T-helper 1 cell treated with Interleukin-12 subunit alpha and Interleukin-12 subunit beta and Interleukin-4 antibody, amounts not matched to agents 30 μg/mL and 1 μg/mL, for 36 hours (primary cell): ENCODE results near the gene CASP6.
A peak's percentile ranks its signal among the peaks of the same experiment; 100 is the strongest.

Experiments used
- H3K27ac Mint-ChIP-seq: one replicate; pipeline ENCODE4 v1.8.0; 2021; ENCODE audit warnings: mild to moderate bottlenecking, mixed read lengths
- H3K27me3 Mint-ChIP-seq: one replicate; pipeline ENCODE4 v1.8.0; 2021; ENCODE audit warnings: low read depth, mixed read lengths
- H3K36me3 Mint-ChIP-seq: one replicate; pipeline ENCODE4 v1.8.0; 2021; ENCODE audit warnings: low read depth, mixed read lengths
- H3K4me1 Mint-ChIP-seq: one replicate; pipeline ENCODE4 v1.8.0; 2021; ENCODE audit warnings: low read depth, mixed read lengths
- H3K4me3 Mint-ChIP-seq: one replicate; pipeline ENCODE4 v1.8.0; 2021; ENCODE audit warnings: mild to moderate bottlenecking, moderate library complexity, mixed read lengths
- H3K9me3 Mint-ChIP-seq: one replicate; pipeline ENCODE4 v1.8.0; 2021; ENCODE audit warnings: mixed read lengths

CASP6 gene

DNA sequence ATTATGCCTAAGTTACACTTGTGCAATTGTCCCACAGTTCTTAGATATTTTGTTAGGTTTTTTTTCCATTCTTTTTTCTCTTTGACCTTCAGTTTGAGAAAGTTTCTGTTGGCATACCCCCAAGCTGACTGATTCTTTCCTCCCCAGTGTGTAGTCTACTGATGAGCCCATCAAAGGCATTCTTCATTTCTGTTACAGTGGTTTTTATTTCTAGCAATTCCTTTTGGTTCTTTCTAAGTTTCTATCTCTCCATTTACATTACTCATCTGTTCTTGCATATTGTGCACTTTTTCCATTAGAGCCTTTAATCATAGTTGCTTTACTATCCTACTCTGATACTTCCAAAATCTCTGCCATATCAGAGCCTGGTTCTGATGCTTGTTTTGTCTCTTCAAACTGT lies 31.9 kb downstream of the CASP6 start:
- no peaks in the 10 kb centered on the region for H3K27me3 Mint-ChIP-seq
- peaks cover 4% of the 10 kb centered on the region for H3K4me1 Mint-ChIP-seq
- no peak overlapping the region for H3K4me3 Mint-ChIP-seq
- no peak overlapping the region for H3K27ac Mint-ChIP-seq
- peaks cover 52% of the 10 kb centered on the region for H3K36me3 Mint-ChIP-seq
- H3K9me3 Mint-ChIP-seq: peaks cover 16% of the 10 kb centered on the region

DNA sequence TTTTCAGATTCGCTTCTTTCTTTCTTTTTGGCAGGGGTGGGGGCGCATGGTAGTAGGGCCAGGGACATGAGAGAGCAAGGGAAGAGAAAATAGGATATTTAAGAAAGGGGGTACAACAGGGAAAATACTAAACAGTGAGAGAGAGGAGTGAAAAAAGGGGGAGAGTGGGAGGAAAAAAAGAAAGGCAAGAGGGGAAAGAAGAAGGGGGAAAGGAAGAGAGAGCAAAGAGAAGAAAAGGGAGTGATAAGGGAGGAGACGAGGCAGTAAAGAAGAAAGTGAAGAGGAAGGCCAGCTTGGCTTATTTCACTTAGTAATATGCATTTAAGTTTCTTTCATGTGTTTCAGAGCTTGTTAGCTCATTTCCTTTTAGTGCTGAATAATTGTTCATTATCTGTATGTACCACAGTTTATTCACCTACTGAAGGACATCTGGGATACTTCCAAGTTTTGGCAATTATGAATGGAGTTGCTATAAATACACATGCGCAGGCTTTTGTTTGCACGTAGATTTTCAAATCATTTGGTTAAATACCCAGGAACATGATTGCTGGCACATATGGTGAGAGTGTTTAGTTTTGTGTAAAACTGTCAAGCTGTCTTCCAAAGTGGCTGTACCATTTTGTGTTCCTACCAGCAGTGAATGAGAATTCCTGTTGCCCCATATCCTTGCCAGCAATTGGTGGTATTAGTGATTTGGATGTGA lies 37.3 kb downstream of the CASP6 start:
- H3K27me3 Mint-ChIP-seq: no peaks in the 10 kb centered on the region
- H3K4me3 Mint-ChIP-seq: no peak overlapping the region
- H3K27ac Mint-ChIP-seq: no peak overlapping the region
- peaks cover 11% of the 10 kb centered on the region for H3K4me1 Mint-ChIP-seq
- H3K9me3 Mint-ChIP-seq: peaks cover under 1% of the 10 kb centered on the region
- peaks cover 35% of the 10 kb centered on the region for H3K36me3 Mint-ChIP-seq

DNA sequence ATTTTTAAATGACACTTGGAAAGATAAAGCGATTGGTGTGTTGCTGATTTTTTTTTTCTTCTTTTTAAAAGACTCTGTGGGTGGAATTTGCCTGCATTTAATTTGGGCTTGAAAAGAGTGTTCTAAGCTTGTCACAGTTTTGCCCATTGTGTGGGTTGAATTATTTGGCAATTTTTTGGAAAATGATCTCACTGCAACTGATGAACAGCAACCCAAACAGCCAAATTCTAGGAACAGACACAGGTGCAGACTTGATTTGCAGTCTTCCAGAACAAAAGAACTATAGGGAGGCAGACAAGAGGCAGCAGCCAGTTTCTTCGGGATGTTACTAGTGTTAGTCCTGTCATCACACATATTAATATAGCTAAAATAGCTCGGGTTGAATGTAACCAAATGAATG lies 40.5 kb downstream of the CASP6 start:
- H3K4me3 Mint-ChIP-seq: no peak overlapping the region

DNA sequence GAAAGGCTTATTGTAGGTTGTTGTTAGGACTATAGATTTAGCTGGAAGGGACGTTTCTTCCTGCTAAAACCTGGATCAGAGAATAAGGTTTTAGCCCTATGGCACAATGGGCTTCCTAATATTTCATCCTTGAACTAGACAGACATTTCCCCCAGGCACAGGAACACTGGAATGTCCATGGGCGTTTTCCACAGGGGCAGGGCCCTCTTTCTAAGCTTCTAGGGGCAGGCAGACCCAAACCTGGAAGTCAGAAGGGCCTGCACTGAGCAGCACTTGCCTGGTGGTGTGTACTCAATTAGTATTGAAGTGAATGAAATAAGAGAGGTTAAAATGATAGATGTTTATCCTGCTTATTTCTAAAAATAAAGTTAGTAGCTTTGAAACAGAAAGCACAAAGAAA lies 41.1 kb downstream of the CASP6 start:
- Mint-ChIP-seq H3K27ac (no peak overlapping the region), H3K36me3 (peaks cover 14% of the 10 kb centered on the region), H3K9me3 (no peaks in the 10 kb centered on the region), H3K4me3 (no peak overlapping the region), H3K27me3 (no peaks in the 10 kb centered on the region), H3K4me1 (peaks cover 11% of the 10 kb centered on the region)

More for the DNA sequence above, 40.5 kb downstream of the CASP6 start:
- Mint-ChIP-seq H3K27me3 (no peaks in the 10 kb centered on the region), H3K36me3 (peaks cover 16% of the 10 kb centered on the region), H3K4me1 (peaks cover 11% of the 10 kb centered on the region), H3K9me3 (no peaks in the 10 kb centered on the region), H3K27ac (no peak overlapping the region)

DNA sequence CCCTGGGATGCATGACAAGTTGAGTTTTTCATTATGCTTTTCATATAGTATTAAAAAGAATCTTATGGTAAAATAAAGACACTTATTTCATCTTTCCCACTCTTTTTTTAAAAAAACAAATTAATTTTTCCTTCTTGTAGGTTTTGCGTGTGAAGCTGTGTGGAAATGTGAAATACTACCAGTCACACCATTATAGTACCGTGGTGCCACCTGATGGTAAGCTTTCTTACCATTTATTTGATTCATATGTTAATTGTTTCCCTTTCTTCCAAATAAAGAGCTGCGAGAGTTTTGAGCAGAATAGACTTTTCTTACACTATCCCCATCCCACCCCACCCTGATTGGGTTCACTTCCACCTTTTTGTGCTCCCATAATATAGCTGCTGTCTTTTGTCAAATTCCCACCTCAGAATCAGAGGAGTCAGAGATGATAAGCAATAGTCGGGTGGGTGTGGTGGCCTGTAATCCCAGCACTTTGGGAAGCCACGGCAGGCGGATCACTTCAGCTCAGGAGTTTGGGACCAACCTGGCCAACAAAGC lies 44.3 kb downstream of the CASP6 start:
- H3K36me3 Mint-ChIP-seq: peaks cover 7% of the 10 kb centered on the region
- H3K27ac Mint-ChIP-seq: no peak overlapping the region
- H3K4me3 Mint-ChIP-seq: no peak overlapping the region
- H3K9me3 Mint-ChIP-seq: no peaks in the 10 kb centered on the region
- H3K27me3 Mint-ChIP-seq: no peaks in the 10 kb centered on the region
- peaks cover 10% of the 10 kb centered on the region for H3K4me1 Mint-ChIP-seq

DNA sequence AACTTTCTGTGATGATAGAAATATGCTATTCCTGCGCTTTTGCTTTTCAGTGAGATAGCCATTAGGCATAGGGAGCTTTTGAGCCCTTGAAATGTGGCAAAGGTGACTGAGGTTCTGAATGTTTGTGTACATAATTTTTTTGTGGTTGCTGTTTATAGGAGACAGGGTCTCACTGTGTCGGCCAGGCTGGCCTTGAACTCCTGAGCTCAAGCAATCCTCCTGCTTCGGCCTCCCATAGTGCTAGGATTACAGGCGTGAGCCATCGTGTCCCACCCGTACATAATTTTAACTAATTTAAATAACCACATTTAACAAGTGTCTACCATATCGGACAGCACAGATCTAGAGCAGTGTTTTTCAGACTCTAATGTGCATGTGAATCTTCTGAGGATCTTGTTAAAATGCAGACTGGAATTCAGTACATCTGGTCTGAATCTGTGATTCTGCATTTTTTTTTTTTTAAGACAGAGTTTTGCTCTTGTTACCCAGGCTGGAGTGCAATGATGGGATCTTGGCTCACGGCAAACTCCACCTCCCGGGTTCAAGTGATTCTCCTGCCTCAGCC lies 45.3 kb downstream of the CASP6 start:
- Mint-ChIP-seq H3K36me3 (peaks cover 3% of the 10 kb centered on the region), H3K4me3 (no peak overlapping the region), H3K27ac (no peak overlapping the region), H3K9me3 (no peaks in the 10 kb centered on the region), H3K4me1 (peaks cover 8% of the 10 kb centered on the region), H3K27me3 (no peaks in the 10 kb centered on the region)

DNA sequence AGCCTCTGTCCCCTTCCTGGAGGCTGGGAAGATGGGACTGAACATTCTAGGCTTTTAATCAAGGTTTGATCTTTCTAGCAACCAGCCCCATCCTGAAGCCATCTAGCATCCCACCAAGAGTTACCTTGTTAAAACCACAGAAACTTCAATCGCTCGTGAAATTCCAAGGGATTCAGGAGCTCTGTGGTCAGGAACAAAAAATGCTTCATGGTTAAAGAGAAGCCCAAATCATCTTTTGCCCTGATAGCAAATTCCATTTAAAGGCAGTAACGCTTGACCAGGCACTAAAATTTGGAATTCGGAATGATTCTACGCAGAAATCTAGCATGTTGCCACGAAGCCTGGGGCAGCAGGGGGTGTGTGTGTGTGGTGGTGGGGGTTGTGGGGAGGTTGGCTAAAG lies 47.8 kb downstream of the CASP6 start:
- no peaks in the 10 kb centered on the region for H3K9me3 Mint-ChIP-seq
- H3K27me3 Mint-ChIP-seq: no peaks in the 10 kb centered on the region
- no peak overlapping the region for H3K27ac Mint-ChIP-seq
- no peak overlapping the region for H3K4me3 Mint-ChIP-seq
- H3K36me3 Mint-ChIP-seq: peaks cover 10% of the 10 kb centered on the region
- peaks cover 19% of the 10 kb centered on the region for H3K4me1 Mint-ChIP-seq

DNA sequence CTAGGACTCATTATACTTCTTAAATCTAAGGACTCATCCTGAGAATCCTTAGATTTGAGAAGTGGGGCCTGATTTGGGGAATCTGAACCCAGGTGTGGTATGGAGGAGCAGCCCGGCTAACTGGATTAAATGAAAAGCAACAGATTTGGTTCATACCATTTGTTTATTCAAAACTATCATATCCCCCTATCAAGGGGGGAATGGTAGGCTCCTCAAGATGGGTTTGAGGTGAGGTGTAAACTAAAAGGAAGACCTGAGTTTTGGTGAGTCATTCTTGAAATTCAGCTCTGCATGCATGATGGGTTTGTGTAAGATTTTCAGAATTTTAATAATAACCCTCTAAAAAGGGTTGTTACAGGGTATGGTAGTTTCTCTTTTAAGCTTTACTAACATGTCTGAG lies 53.4 kb downstream of the CASP6 start:
- H3K4me1 Mint-ChIP-seq: peaks cover 32% of the 10 kb centered on the region
- peaks cover 12% of the 10 kb centered on the region for H3K36me3 Mint-ChIP-seq
- H3K9me3 Mint-ChIP-seq: no peaks in the 10 kb centered on the region
- peak overlapping the region; percentile 7 for H3K4me3 Mint-ChIP-seq
- H3K27ac Mint-ChIP-seq: peak overlapping the region; percentile 93
- no peaks in the 10 kb centered on the region for H3K27me3 Mint-ChIP-seq

DNA sequence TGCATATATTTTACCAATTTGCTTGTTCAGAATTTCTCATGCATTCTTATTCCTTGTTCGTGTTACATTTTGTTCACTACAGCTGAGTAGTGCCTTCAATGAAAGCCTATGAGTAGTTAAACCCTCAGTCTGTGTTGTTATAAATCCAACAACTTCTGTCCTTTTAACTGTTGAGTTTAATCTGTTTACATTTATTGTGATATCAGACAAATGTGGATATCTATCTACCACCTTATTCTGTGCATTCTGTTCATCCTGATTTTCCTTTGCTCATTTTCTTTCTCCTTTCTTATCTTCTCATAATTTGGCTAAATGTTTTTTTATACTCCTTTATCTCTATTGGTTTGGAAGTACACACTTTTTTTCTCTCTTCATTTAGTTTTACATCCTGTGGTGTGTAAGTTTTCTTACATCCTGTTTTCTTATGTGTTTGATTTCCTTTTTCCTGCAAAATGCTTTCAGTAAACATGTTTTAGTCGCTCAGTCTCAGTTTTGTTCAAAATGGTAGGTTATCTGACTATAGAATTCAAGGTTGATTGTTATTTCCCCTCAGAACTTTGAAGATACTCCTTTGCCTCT lies 54.2 kb downstream of the CASP6 start:
- H3K27ac Mint-ChIP-seq: peak overlapping the region; percentile 93
- no peaks in the 10 kb centered on the region for H3K27me3 Mint-ChIP-seq
- H3K4me3 Mint-ChIP-seq: peak overlapping the region; percentile 78
- H3K4me1 Mint-ChIP-seq: peaks cover 35% of the 10 kb centered on the region
- H3K9me3 Mint-ChIP-seq: no peaks in the 10 kb centered on the region
- peaks cover 11% of the 10 kb centered on the region for H3K36me3 Mint-ChIP-seq

DNA sequence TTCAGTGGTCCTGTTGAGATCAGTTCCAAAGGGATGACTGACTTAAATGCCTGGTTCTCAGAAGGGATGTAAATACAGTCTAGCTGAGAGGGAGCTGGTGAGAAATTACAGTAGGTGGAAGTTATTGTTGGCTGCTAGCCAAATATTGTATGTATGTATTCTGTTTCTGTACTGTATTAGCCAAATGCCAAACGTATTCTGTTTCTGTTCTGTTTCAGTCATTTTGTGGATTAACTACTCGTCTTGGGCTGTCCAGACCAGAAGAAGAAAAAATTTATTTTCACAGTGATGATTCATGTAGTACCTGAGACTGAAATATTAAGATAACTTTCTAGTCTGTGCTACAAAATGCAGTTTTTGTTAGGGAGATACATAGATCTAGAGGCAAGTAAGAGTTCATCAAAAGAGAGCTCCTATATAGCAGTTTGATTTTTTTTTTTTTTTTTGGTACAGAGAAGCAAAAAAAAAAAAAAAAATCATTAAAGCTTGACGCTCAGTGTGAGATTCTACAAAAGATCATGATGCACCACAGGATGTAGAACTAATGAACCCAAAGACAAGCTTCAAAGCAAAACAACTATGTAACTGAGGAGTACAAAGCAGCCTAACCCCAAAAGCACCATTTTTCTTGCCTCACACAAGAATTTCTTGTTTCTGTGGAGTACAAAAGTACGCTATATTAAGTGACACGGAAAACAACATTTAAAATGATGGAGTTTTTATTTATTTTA lies 54.8 kb downstream of the CASP6 start:
- peak overlapping the region; percentile 78 for H3K4me3 Mint-ChIP-seq
- H3K9me3 Mint-ChIP-seq: no peaks in the 10 kb centered on the region
- peaks cover 11% of the 10 kb centered on the region for H3K36me3 Mint-ChIP-seq
- no peaks in the 10 kb centered on the region for H3K27me3 Mint-ChIP-seq
- H3K27ac Mint-ChIP-seq: peak overlapping the region; percentile 93
- H3K4me1 Mint-ChIP-seq: peaks cover 35% of the 10 kb centered on the region

DNA sequence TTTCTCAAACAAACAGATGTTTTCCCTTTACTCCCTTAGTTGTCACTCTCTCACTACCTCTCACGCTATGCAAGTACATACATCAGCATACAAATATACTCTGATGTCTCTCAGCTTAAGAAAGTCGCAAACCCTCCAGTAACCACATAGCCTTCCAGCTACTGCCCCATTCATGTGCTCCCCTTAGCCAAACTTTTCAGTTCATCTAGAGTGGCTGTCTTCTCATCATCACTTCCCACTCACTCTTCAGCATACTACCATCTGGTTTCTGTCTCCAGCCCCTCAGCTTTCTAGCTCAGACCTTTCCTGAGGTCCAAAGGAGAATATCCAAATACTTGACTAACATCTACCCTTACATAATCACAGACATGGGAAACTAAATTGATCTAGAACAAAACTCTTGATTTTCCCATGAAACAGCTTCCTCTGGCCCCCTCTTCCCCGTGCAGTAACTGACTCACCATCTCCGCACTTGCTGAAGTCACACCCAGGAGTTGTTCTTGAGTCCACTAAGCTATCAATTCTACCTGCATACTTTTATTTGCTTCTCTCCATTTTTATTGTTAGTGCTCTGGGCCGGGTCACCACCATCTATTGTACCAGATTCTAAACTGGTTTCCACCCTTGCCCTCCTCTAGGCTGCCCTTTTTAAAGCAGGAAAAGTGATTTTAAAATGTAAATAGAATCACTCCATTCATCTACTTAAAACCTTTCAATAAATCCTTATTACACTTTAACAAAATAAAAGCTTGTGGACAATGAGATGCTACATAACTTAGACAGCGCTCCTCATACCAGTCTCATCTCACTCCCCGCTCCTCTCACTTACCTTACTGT lies 57.2 kb downstream of the CASP6 start:
- H3K27me3 Mint-ChIP-seq: no peaks in the 10 kb centered on the region
- no peak overlapping the region for H3K4me3 Mint-ChIP-seq
- H3K27ac Mint-ChIP-seq: no peak overlapping the region
- no peaks in the 10 kb centered on the region for H3K9me3 Mint-ChIP-seq
- peaks cover 4% of the 10 kb centered on the region for H3K36me3 Mint-ChIP-seq
- H3K4me1 Mint-ChIP-seq: peaks cover 29% of the 10 kb centered on the region

DNA sequence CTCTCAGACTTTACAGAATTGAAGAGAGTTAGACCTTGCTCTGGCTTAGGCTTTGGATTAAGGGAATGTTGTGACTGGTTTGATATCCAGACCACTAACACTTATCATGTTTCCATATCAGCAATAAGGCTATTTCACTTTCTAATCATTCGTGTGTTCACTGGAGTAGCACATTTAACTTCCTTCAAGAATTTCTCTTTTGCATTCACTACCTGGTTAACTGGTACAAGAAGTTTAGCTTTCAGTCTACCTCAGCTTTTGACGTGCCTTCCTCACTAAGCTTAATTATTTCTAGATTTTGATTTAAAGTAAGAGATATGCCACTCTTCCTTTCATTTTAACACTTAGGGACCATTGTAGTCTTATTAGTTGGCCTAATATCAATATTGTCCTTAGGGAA lies 62.6 kb downstream of the CASP6 start:
- Mint-ChIP-seq H3K27ac (no peak overlapping the region), H3K27me3 (no peaks in the 10 kb centered on the region), H3K4me3 (no peak overlapping the region), H3K4me1 (peaks cover 24% of the 10 kb centered on the region), H3K36me3 (peaks cover 18% of the 10 kb centered on the region), H3K9me3 (peaks cover 10% of the 10 kb centered on the region)
